Pancreas (tissue), 10 donors: Measurements from ENCODE around the gene ADAMTS9. TPM values are rescaled to one million over a fixed set of nuclear protein-coding genes. Genes with fewer than 3 reads are reported as not detected.

Experiments used
- ATAC-seq, 4 donors: fragments of 200-7000 bp; cut with Tn5 transposase; one replicate each; pipeline versions ENCODE4 v1.8.0 to v1.9.1; 2020; ENCODE audit warnings: mild to moderate bottlenecking in 4 of 4, moderate library complexity in 4 of 4
- DNase-seq, 6 donors: peaks; one replicate each; pipeline ENCODE4 v3.0.0-alpha.2; 2020
- FAIRE-seq: peaks from 2 replicates; lab custom pipeline; 2012; peaks lifted over from hg19 to GRCh38; lab: Jason Lieb, UNC
- H3K27ac ChIP-seq, 4 donors: fragments of 200-600 bp; sonication (generic); 1 replicate in 3 of 4; 2 replicates in 1 of 4; pipeline versions ENCODE4 v1.5.0 to v1.8.0; 2020
- H3K27me3 ChIP-seq, 4 donors: fragments of 200-600 bp; one replicate each; pipeline ENCODE4 v1.8.0; 2021
- H3K36me3 ChIP-seq, 3 donors: fragments of 200-600 bp; sonication (generic) in 1 of 3; one replicate each; pipeline versions ENCODE4 v1.5.0 to v1.8.0; 2020 to 2021
- H3K4me1 ChIP-seq, 3 donors: fragments of 200-600 bp; one replicate each; pipeline ENCODE4 v1.8.0; 2021
- H3K4me3 ChIP-seq, 4 donors: fragments of 200-600 bp; sonication (generic) in 2 of 4; one replicate each; pipeline versions ENCODE4 v1.5.0 to v1.8.0; 2020 to 2021
- H3K9me3 ChIP-seq, 4 donors: fragments of 200-600 bp; one replicate each; pipeline ENCODE4 v1.8.0; 2021
- CTCF ChIP-seq, 4 donors: fragments of 200-600 bp; sonication (generic) in 3 of 4; IDR thresholded peaks; one replicate each; pipeline versions ENCODE4 v1.5.0 to v1.8.0; 2021; ENCODE audit warnings: antibody characterized with exemption in 4 of 4
- WGBS, 2 donors: extraction: QIAGEN DNeasy Blood & Tissue Kit; methylation state at CpG; one replicate each; pipeline ENCODE4 v1.1.7; 2013; 5-methylcytosine and 5-hydroxymethylcytosine counted together
- intact Hi-C, 3 donors: fragments of 100-400 bp; cut with DNase I; formaldehyde crosslinking; loops; one replicate each; pipeline versions ENCODE4 v1.11.1 to v1.14.2; 2022
- polyA plus RNA-seq, 2 donors: library from polyadenylated mRNA; stranded (reverse); fragments of 200-250 nt; gene quantifications; one replicate each; pipeline ENCODE4 v1.2.3, GENCODE V29; 2013
- total RNA-seq, 6 donors: library from RNA; stranded (reverse); fragmentation: NEBNext Ultra II Directional in 4 of 6; extraction: Animal tissue kit (Norgen Biotek cat#: 25700) in 4 of 6; gene quantifications; one replicate each; pipeline versions ENCODE4 v1.2.1 to v1.2.4, GENCODE V29; 2021 to 2023
- donor health status: healthy with polysubstance abuse.
- donor health status: DM: no; HTN: no; CAD: no; lungs with moderate emphysema.
- donor health status: DM: no; HTN: no; CAD: no.
- donor health status: control.
- donor health status: control.
- donor health status: Bipolar disorder and iron deficiency.
- donor health status: DM: yes; HTN: yes; CAD: no.
- donor health status: DM: no; HTN: no; CAD: no.
- donor health status: DM: no; HTN: no; CAD: no.
- donor health status: DM: yes; HTN: yes; CAD: no.

ADAMTS9 gene
- total and polyA plus RNA-seq, 8 donors: 11.4 to 34.7 (median 16.2) TPM

GRCh38 chr3:64523324-64523723, 164.5 kb downstream of the ADAMTS9 start:
- 54 to 70% methylated on average over 3 of the region's 3 CpGs for WGBS, 2 donors
- Histone ChIP-seq H3K9me3 (no peaks in the 10 kb centered on the region), H3K27ac (no peak overlapping the region), H3K4me1 (no peaks in the 10 kb centered on the region), H3K4me3 (no peak overlapping the region), H3K27me3 (no peaks in the 10 kb centered on the region), H3K36me3 (peaks cover 0 to 6% (median 3%) of the 10 kb centered on the region in 3 donors)
- no peak for ATAC-seq
- TF ChIP-seq CTCF (IDR thresholded peaks at IDR 0.05): no peak
- DNase-seq: no peak
- no peak for FAIRE-seq
- intact Hi-C loops: no loop called here

GRCh38 chr3:64520334-64520733, 167.5 kb downstream of the ADAMTS9 start:
- Histone ChIP-seq H3K27ac (no peak overlapping the region), H3K9me3 (no peaks in the 10 kb centered on the region), H3K4me3 (no peak overlapping the region), H3K27me3 (no peaks in the 10 kb centered on the region), H3K4me1 (no peaks in the 10 kb centered on the region), H3K36me3 (peaks cover 0 to 6% (median 3%) of the 10 kb centered on the region in 3 donors)
- TF ChIP-seq CTCF (IDR thresholded peaks at IDR 0.05): no peak
- intact Hi-C loops: no loop called here
- 68 to 82% methylated on average over 3 of the region's 3 CpGs for WGBS, 2 donors
- no peak for DNase-seq
- no peak for ATAC-seq
- no peak for FAIRE-seq

- TF ChIP-seq CTCF (IDR thresholded peaks at IDR 0.05): no peak
- ATAC-seq: no peak
- Histone ChIP-seq H3K9me3 (no peaks in the 10 kb centered on the region), H3K27ac (no peak overlapping the region), H3K36me3 (peaks cover 0 to 6% (median 3%) of the 10 kb centered on the region in 3 donors), H3K4me3 (no peak overlapping the region), H3K4me1 (no peaks in the 10 kb centered on the region), H3K27me3 (no peaks in the 10 kb centered on the region)
- 85 to 88% methylated on average over 1 of the region's 1 CpG for WGBS, 2 donors
- intact Hi-C loops: no loop called here
- FAIRE-seq: no peak
- DNase-seq: no peak
These were observed 168.8 kb downstream of the ADAMTS9 start for GRCh38 chr3:64518950-64519349.

GRCh38 chr3:64518496-64518895, 169.3 kb downstream of the ADAMTS9 start:
- no peaks in the 10 kb centered on the region for H3K4me1 ChIP-seq
- H3K27ac ChIP-seq: no peak overlapping the region
- no peaks in the 10 kb centered on the region for H3K9me3 ChIP-seq
- intact Hi-C loops: no loop called here
- ATAC-seq: no peak
- 77 to 88% methylated on average over 6 of the region's 6 CpGs for WGBS, 2 donors
- no peak overlapping the region for H3K4me3 ChIP-seq
- no peak for FAIRE-seq
- DNase-seq: no peak
- peaks cover 0 to 6% (median 3%) of the 10 kb centered on the region in 3 donors for H3K36me3 ChIP-seq
- no peaks in the 10 kb centered on the region for H3K27me3 ChIP-seq
- TF ChIP-seq CTCF (IDR thresholded peaks at IDR 0.05): no peak

GRCh38 chr3:64514889-64515288, 172.9 kb downstream of the ADAMTS9 start:
- FAIRE-seq (no peak), ATAC-seq (no peak), DNase-seq (no peak)
- no peaks in the 10 kb centered on the region for H3K4me1 ChIP-seq
- intact Hi-C loops: no loop called here
- WGBS, 2 donors: 73% methylated on average over 3 of the region's 3 CpGs
- no peak for TF ChIP-seq CTCF (IDR thresholded peaks at IDR 0.05)
- H3K27ac ChIP-seq: no peak overlapping the region
- H3K36me3 ChIP-seq: peaks cover 0 to 3% (median 0%) of the 10 kb centered on the region in 3 donors
- H3K4me3 ChIP-seq: no peak overlapping the region
- H3K9me3 ChIP-seq: no peaks in the 10 kb centered on the region
- no peaks in the 10 kb centered on the region for H3K27me3 ChIP-seq
